Upper lobe of right lung (tissue), 1 donor: ENCODE results near the gene PSMD14. TPM values are rescaled to one million over a fixed set of nuclear protein-coding genes. Genes with fewer than 3 reads are reported as not detected.

Experiments
- ATAC-seq: fragments of 200-7000 bp; cut with Tn5 transposase; one replicate; pipeline ENCODE4 v1.9.1; 2020; ENCODE audit warnings: mild to moderate bottlenecking, moderate library complexity
- DNase-seq: peaks from one replicate; pipeline ENCODE4 v3.0.0-alpha.2; 2020
- H3K27ac ChIP-seq: fragments of 200-600 bp; one replicate; pipeline ENCODE4 v1.8.0; 2022
- H3K27me3 ChIP-seq: fragments of 200-600 bp; one replicate; pipeline ENCODE4 v1.8.0; 2022; ENCODE audit warnings: mild to moderate bottlenecking
- H3K36me3 ChIP-seq: fragments of 200-600 bp; one replicate; pipeline ENCODE4 v1.8.0; 2022
- H3K4me1 ChIP-seq: fragments of 200-600 bp; one replicate; pipeline ENCODE4 v1.8.0; 2022
- H3K4me3 ChIP-seq: fragments of 200-600 bp; one replicate; pipeline ENCODE4 v1.8.0; 2022; ENCODE audit warnings: mild to moderate bottlenecking
- H3K9me3 ChIP-seq: fragments of 200-600 bp; one replicate; pipeline ENCODE4 v1.8.0; 2022
- intact Hi-C: fragments of 100-400 bp; cut with DNase I; formaldehyde crosslinking; loops from one replicate; pipeline ENCODE4 v1.11.0; 2022
- total RNA-seq: library from RNA; stranded (reverse); fragmentation: NEBNext Ultra II Directional; extraction: Animal tissue kit (Norgen Biotek cat#: 25700); gene quantifications from one replicate; pipeline ENCODE4 v1.2.1, GENCODE V29; 2021
- TF ChIP-seq, protein P1 (sequence below): fragments of 200-600 bp; IDR thresholded peaks from one replicate; pipeline ENCODE4 v1.8.0; 2022; ENCODE audit warnings: antibody characterized with exemption
- donor health status: DM: no; HTN: yes; CAD: no; lungs with severe emphysema.

PSMD14 gene
- total RNA-seq, 1 donor from 2014 or later, result 33.0 TPM

DNA sequence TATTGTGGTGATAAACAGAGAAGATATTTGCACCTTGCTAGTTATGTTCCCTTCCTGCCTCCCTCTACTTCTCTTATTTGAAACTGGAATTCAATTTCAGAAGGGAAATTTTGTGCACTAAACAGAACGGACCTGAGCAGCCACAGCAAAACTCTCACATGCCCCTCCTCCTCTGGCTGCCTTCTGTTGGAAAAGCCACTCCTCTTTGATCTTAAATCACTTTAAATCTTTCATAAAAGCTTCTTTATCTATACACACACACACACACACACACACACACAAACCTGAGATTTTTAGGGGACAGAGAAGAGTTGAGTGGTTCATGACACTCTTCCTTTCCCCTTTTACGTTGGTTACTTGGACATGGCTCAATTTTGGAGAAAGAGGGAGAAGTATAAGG is 113.5 kb downstream of the PSMD14 start:
- Histone ChIP-seq H3K4me1 (peaks cover 18% of the 10 kb centered on the region), H3K27me3 (peaks cover 100% of the 10 kb centered on the region)
- intact Hi-C loops, result no loop called here

DNA sequence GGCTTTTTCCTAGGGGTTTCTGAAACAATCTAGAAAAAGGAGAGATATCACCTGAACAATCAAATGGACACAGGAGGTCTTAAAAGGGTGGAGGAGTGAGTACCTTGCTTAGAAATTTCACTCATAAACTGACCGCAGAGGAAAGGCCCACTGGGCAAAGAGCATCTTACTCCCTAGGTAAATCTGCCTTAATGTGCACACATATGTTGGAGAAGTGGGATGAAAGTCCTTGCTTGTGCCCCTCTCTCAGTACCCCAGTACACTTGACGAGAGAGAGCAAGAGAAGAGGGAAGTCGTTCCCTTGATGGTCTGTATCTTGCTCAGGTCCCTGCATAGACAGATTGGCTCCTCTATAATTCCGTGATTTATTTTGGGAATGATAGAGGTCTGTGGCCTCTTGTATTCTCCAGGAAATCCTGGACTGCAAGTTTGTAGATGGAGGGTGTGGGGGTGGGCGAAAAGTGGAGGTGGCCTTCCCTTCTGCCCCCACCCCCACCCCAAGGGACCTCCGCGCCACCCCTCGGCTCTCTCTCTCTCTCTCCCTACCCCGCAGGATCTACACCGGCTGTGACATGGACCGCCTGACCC is 114.7 kb downstream of the PSMD14 start:
- Histone ChIP-seq H3K36me3 (no peaks in the 10 kb centered on the region), H3K4me1 (peaks cover 8% of the 10 kb centered on the region), H3K4me3 (no peak overlapping the region), H3K9me3 (no peaks in the 10 kb centered on the region), H3K27me3 (peaks cover 100% of the 10 kb centered on the region), H3K27ac (no peak overlapping the region)
- no peak for DNase-seq
- intact Hi-C loops, result no loop called here
- no peak for ATAC-seq
- TF ChIP-seq, protein P1, sequence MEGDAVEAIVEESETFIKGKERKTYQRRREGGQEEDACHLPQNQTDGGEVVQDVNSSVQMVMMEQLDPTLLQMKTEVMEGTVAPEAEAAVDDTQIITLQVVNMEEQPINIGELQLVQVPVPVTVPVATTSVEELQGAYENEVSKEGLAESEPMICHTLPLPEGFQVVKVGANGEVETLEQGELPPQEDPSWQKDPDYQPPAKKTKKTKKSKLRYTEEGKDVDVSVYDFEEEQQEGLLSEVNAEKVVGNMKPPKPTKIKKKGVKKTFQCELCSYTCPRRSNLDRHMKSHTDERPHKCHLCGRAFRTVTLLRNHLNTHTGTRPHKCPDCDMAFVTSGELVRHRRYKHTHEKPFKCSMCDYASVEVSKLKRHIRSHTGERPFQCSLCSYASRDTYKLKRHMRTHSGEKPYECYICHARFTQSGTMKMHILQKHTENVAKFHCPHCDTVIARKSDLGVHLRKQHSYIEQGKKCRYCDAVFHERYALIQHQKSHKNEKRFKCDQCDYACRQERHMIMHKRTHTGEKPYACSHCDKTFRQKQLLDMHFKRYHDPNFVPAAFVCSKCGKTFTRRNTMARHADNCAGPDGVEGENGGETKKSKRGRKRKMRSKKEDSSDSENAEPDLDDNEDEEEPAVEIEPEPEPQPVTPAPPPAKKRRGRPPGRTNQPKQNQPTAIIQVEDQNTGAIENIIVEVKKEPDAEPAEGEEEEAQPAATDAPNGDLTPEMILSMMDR, result no peak

More for the DNA sequence above, 113.5 kb downstream of the PSMD14 start:
- ATAC-seq (no peak), DNase-seq (no peak)
- H3K27ac ChIP-seq, result no peak overlapping the region
- TF ChIP-seq, protein P1, result no peak
- no peaks in the 10 kb centered on the region for H3K9me3 ChIP-seq
- H3K36me3 ChIP-seq, result no peaks in the 10 kb centered on the region
- no peak overlapping the region for H3K4me3 ChIP-seq

DNA sequence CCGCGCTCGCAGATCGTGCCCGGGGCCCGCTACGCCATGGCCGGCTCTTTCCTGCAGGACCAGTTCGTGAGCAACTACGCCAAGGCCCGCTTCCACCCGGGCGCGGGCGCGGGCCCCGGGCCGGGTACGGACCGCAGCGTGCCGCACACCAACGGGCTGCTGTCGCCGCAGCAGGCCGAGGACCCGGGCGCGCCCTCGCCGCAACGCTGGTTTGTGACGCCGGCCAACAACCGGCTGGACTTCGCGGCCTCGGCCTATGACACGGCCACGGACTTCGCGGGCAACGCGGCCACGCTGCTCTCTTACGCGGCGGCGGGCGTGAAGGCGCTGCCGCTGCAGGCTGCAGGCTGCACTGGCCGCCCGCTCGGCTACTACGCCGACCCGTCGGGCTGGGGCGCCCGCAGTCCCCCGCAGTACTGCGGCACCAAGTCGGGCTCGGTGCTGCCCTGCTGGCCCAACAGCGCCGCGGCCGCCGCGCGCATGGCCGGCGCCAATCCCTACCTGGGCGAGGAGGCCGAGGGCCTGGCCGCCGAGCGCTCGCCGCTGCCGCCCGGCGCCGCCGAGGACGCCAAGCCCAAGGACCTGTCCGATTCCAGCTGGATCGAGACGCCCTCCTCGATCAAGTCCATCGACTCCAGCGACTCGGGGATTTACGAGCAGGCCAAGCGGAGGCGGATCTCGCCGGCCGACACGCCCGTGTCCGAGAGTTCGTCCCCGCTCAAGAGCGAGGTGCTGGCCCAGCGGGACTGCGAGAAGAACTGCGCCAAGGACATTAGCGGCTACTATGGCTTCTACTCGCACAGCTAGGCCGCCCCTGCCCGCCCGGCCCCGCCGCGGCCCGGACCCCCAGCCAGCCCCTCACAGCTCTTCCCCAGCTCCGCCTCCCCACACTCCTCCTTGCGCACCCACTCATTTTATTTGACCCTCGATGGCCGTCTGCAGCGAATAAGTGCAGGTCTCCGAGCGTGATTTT is 115.5 kb downstream of the PSMD14 start:
- TF ChIP-seq, protein P1, result no peak
- no peaks in the 10 kb centered on the region for H3K9me3 ChIP-seq
- no peak overlapping the region for H3K27ac ChIP-seq
- peaks cover 4% of the 10 kb centered on the region for H3K4me1 ChIP-seq
- H3K27me3 ChIP-seq, result peaks cover 100% of the 10 kb centered on the region
- intact Hi-C loops, result no loop called here
- no peaks in the 10 kb centered on the region for H3K36me3 ChIP-seq
- DNase-seq (no peak), ATAC-seq (peak; percentile 55)
- H3K4me3 ChIP-seq, result peak overlapping the region; percentile 14

DNA sequence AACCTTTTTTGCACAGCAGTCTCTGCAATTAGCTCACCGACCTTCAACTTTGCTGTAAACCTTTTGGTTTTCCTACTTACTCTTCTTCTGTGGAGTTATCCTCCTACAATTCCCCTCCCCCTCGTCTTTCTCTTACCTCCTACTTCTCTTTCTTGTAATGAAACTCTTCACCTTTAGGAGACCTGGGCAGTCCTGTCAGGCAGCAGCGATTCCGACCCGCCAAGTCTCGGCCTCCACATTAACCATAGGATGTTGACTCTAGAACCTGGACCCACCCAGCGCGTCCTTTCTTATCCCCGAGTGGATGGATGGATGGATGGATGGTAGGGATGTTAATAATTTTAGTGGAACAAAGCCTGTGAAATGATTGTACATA is 116.2 kb downstream of the PSMD14 start:
- H3K27me3 ChIP-seq, result peaks cover 100% of the 10 kb centered on the region
- H3K4me3 ChIP-seq, result no peak overlapping the region
- DNase-seq (no peak), ATAC-seq (no peak)
- H3K4me1 ChIP-seq, result no peaks in the 10 kb centered on the region
- no peak overlapping the region for H3K27ac ChIP-seq
- H3K36me3 ChIP-seq, result no peaks in the 10 kb centered on the region
- intact Hi-C loops, result no loop called here
- TF ChIP-seq, protein P1, result no peak
- no peaks in the 10 kb centered on the region for H3K9me3 ChIP-seq

DNA sequence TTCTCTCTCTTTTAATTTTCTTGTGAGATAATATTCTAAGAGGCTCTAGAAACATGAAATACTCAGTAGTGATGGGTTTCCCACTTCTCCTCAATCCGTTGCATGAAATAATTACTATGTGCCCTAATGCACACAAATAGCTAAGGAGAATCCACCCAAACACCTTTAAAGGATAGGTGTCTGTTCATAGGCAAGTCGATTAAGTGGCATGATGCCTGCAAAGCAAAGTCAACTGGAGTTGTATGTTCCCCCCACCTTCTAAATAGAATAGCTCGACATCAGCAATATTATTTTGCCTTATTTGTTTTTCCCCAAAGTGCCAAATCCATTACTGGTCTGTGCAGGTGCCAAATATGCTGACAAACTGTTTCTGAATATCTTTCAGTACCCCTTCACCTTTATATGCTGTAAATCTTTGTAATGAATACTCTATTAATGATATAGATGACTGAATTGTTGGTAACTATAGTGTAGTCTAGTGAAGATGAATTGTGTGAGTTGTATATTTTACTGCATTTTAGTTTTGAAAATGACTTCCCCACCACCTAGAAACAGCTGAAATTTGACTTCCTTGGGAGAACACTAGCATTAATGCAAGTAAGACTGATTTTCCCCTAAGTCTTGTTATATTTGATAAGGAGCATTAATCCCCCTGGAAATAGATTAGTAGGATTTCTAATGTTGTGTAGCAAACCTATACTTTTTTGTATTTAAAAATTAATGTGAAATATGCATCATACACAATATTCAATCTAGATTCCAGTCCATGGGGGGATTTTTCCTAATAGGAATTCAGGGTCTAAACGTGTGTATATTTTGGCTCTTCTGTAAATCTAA is 116.9 kb downstream of the PSMD14 start:
- Histone ChIP-seq H3K27ac (no peak overlapping the region), H3K9me3 (no peaks in the 10 kb centered on the region), H3K36me3 (no peaks in the 10 kb centered on the region), H3K4me3 (no peak overlapping the region), H3K4me1 (no peaks in the 10 kb centered on the region), H3K27me3 (peaks cover 100% of the 10 kb centered on the region)
- ATAC-seq (no peak), DNase-seq (no peak)
- TF ChIP-seq, protein P1, result no peak
- intact Hi-C loops, result no loop called here
